Right renal cortex interstitium (tissue), 3 donors: Measurements from ENCODE around the gene AIMP1. TPM values are rescaled to one million over a fixed set of nuclear protein-coding genes. Genes with fewer than 3 reads are reported as not detected.
A peak's percentile ranks its signal among the peaks of the same experiment; 100 is the strongest.

Source experiments
- DNase-seq, 3 donors: peaks; one replicate each; pipeline ENCODE4 v3.0.0-alpha.2; 2013; ENCODE audit warnings: low read depth in 3 of 3, low spot score in 2 of 3
- polyA plus RNA-seq, 3 donors: library from polyadenylated mRNA; unstranded; fragments of 120-200 nt; gene quantifications; one replicate each; pipeline ENCODE4 v1.2.1, GENCODE V29; 2013; ENCODE audit not compliant: insufficient read length in 3 of 3

The AIMP1 gene
- 10 to 100 TPM; 78.7 to 97.0 (median 93.0) TPM for polyA plus RNA-seq

GRCh38 chr4:106315968-106316772, at the start of gene AIMP1, which contains the start of gene TBCK:
Gene AIMP1, plus strand, starts transcription at chr4:106316550. Its CDS starts 8,460 bp downstream, at chr4:106325010.
Gene TBCK, minus strand, starts transcription at chr4:106316209. Its CDS starts 7,249 bp downstream, at chr4:106308960.
- peak; percentile 94 to 97 (median 95) for DNase-seq

- DNase-seq, result no peak
Observed at GRCh38 chr4:106268786-106269185, 47.6 kb upstream of the AIMP1 start.

DNA sequence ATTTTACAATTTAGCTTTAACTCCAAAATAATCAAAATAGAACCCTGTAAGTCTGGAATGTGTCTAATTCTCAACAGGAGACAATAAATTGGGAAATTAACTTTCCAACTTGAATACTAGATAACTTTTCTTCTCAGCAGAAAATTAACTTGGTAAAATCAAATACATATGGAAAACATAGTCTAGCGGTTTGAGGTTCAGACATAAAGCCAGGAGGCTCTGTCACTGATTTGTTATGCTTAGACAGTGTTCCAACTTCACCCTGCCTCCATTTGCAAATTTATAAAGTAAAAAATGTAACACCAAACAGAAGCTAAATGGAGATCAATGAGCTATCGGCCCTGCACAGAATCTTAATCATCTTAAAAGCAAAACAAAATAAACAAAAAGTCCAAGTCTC, 46.6 kb upstream of the AIMP1 start:
- DNase-seq, result no peak

- DNase-seq, result no peak
Observed at GRCh38 chr4:106270736-106271135, 45.6 kb upstream of the AIMP1 start.

GRCh38 chr4:106273831-106274230, 42.5 kb upstream of the AIMP1 start:
- no peak for DNase-seq

GRCh38 chr4:106277140-106277675, 39.1 kb upstream of the AIMP1 start:
- DNase-seq, result no peak

GRCh38 chr4:106284227-106284626, 32.1 kb upstream of the AIMP1 start:
- DNase-seq, result no peak

DNA sequence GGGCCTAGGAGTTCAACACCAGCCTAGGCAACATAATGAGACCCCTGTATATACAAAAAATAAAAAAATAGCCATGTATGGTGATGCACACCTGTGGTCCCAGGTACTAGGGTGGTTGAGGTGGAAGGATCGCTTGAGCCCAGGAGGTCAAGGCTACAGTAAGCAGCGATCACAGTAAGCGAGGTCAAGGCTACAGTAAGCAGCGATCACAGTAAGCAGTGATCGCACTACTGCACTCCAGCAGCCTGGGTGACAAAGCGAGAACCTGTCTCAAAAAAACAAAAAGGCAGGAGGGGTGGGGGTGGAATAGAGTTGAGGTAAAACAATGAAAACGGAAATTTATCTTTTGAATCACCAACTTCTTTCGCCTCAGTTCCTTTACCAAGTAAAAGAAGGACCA, 29.7 kb upstream of the AIMP1 start:
- no peak for DNase-seq

DNA sequence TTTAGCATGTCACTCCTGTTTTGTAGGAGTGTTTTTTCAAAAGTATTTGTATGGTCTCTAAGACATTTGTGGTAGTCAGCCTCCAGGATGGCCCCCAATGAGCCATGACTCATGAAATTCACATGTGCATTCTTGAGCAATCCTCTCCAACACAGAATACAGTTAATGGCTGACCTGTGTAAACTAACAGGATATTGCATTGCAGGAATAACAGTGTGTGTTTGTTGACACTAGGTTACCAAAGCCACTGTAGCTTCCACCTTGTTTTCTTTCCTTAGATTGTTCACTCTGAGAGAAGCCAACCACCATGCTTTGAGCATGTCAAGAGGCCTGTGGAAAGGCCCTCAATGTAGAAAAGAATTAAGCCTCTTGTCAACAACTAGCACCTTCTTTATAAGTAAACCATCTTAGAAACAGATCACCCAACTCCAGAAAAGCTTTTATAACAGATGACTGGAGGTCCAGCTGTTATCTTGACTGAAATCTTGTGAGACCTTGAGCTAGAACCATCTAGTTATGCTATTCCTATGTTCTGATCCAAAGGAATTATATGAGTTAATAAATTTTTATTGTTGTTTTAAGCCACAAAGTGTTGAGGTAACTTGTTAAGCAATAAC, 28.9 kb upstream of the AIMP1 start:
- DNase-seq, result no peak

DNA sequence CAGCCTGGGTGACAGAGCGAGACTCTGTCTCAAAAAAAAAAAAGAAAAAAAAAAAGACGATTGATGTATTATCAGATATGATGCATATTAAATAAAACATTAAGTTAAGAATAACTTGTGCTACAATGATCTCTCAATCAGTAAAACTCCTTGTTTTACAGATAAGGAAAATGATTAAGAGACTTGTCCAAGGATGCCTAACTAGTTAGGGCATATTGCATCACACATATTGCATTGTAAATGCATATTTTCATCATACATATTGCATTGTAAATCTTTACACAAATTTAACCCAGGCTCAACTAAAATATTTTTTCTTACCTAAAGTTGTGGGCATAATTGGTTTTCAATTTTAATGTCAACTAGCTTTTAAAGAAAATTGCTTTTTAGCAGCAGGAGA, 26.6 kb upstream of the AIMP1 start:
- DNase-seq, result no peak

- no peak for DNase-seq
Observed at GRCh38 chr4:106291678-106292077, 24.7 kb upstream of the AIMP1 start.

- DNase-seq, result no peak
Observed at GRCh38 chr4:106294062-106294461, 22.3 kb upstream of the AIMP1 start.

DNA sequence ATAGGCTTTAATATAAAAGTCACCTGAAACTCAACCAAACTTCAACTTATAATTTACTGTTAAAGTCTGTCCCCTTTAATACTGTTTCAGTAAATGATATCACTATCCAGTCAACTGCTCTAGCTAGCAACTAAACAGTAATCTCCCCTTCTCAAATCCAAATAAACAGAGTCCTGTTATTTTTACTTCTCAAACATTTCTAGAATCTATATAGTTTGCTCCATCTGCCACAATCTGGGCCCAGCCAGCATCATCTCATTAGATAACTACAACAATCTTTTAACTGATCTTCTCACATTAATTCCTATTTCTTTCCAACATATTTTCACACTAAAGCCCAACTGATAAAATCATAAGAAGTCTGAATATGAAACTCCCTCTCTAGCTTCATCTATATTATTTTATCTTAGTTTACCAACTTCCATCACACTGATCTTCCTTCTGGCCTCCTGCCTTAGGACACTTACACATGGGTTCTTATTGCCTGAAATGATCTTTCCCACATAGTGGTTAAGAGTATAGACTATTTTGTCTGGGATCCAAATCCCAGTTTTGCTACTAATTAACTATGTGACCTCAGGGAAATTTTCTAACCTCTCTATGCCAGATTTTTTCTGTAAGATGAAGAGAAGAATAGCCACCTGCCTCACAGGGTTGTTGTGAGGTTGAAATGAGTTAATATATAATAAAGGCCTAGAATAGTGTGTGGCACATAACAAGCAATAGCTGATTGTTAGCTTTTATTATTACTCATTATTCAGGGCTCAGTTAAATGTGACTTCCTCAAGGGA, 18.9 kb upstream of the AIMP1 start:
- no peak for DNase-seq

DNA sequence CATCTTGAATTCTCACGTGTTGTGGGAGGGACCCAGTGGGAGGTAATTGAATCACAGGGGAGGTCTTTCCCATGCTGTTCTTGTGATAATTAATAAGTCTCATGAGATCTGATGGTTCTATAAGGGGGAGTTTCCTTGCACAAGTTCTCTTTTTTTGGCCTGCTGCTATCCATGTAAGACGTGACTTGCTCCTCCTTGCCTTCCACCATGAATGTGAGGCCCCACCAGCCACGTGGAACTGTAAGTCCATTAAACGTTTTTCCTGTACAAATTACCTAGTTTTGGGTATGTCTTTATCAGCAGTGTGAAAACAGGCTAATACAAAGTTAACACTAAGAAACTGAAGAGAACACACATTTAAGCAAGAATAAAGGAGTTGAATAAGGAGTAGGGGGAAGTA, 16.4 kb upstream of the AIMP1 start:
- DNase-seq, result no peak

DNA sequence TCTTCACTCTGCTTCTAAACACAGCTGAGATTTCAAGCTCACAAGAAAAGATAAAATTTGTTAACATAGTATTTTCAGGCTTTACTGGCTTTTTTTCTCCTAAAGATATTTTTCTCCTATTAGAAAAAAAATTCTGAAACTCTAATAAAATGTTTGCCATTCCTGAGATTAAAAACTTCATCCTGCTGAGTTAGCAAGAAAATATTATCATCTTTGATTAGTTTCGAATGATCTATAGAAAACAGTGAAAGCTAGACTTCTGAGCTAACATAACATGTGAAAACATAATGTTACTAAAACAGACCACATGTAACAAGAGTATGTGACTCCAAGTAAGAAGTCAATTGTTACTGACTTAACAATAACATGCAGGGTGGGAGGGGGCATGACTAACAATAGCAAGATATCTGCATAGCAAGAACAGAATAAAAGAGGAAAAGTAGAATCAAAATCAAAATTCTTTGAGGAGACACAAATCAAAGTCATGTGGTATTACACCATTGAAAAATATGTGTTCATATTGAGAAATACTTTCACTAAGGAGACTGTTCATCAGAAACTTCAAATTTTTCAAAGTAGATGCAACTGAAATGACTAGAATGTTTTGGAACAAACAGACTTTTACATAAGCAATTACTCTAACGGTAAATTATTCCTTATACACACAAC, 14.8 kb upstream of the AIMP1 start:
- no peak for DNase-seq

GRCh38 chr4:106302062-106302438, 14.3 kb upstream of the AIMP1 start:
- no peak for DNase-seq

GRCh38 chr4:106303548-106304281, 12.6 kb upstream of the AIMP1 start:
- no peak for DNase-seq

DNA sequence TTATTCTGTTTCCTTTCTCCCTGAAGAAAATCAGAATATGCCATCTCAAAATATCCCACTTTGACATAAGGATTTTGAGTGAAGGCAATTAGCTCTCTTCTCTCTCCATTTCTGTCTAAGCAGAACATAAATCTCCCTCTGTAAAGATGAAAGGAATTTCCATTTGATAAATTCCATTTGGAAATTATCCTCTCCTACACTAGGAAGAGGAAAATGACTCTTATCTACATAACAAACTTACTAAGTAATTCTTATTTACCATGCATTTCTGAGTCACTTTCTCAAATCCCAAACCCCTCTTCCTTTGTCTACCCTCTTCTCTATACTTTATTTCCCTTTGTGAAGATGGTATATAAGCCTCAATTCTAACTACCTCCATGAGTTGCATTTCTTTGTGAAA, 11.7 kb upstream of the AIMP1 start:
- no peak for DNase-seq

DNA sequence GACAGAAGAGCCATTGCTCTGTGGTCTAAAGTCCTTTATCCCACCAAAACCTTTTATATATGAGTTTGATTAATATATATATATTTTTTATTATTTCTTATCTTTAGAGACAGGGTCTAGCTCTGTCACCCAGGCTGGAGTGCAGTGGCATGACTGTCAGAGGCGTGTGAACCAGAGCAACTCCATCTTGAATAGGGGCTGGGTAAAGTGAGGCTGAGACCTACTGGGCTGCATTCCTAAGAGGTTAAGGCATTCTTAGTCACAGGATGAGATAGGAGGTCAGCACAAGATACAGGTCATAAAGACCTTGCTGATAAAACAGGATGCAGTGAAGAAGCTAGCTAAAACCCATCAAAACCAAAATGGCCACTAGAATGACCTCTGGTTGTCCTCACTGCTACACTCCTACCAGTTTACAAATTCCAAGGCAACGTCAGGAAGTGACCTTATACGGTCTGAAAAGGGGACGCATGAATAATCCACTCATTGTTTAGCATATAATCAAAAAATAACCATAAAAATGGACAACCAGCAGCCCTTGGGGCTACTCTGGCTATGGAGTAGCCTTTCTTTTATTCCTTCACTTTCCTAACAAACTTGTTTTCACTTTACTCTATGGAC, 10.8 kb upstream of the AIMP1 start:
- no peak for DNase-seq
